K562 (cell line): Measurements from ENCODE around the gene ZCWPW1. TPM values are rescaled to one million over a fixed set of nuclear protein-coding genes. Genes with fewer than 3 reads are reported as not detected.

Experiments used
- ETV6 ChIP-seq, 3 experiments: fragments of 150-350 bp in 1 of 3; sonication (generic) in 1 of 3; formaldehyde crosslinking in 1 of 3; IDR thresholded peaks; 2 replicates each; pipeline versions ENCODE4 v1.6.1 to v1.8.0; 2014 to 2022; ENCODE audit warnings: borderline replicate concordance in 2 of 3, low read depth in 2 of 3, antibody characterized with exemption in 1 of 3, low read length in 1 of 3, mild to moderate bottlenecking in 1 of 3, missing genetic modification reagents in 1 of 3
- GATA2 ChIP-seq: sonication (generic); formaldehyde crosslinking; IDR thresholded peaks from 2 replicates; pipeline ENCODE4 v1.4.0; 2020; ENCODE audit warnings: mild to moderate bottlenecking, missing genetic modification reagents
- HDAC2 ChIP-seq: fragments of 450-650 bp; IDR thresholded peaks from 2 replicates; pipeline ENCODE4 v1.6.1; 2016; ENCODE audit warnings: mild to moderate bottlenecking
- HIVEP1 ChIP-seq: fragments of 250-450 bp; sonication (Bioruptor Pico); IDR thresholded peaks from 2 replicates; pipeline ENCODE4 v1.4.0; 2020; ENCODE audit warnings: mild to moderate bottlenecking
- L3MBTL2 ChIP-seq: fragments of 450-650 bp; IDR thresholded peaks from 2 replicates; pipeline ENCODE4 v1.6.1; 2016; ENCODE audit warnings: mild to moderate bottlenecking, moderate library complexity
- MAZ ChIP-seq, 2 experiments: fragments of 450-650 bp in 1 of 2; sonication (generic) in 1 of 2; formaldehyde crosslinking; IDR thresholded peaks in 1 of 2; conservative IDR thresholded peaks in 1 of 2; 2 replicates each; pipeline versions ENCODE4 v1.4.0 to v1.5.0; 2020; ENCODE audit warnings: mild to moderate bottlenecking in 1 of 2, missing genetic modification reagents in 1 of 2
- MIER1 ChIP-seq: fragments of 450-650 bp; IDR thresholded peaks from 2 replicates; pipeline ENCODE4 v1.6.1; 2016; ENCODE audit warnings: antibody characterized with exemption, mild to moderate bottlenecking, low read depth
- NBN ChIP-seq: fragments of 450-650 bp; IDR thresholded peaks from 2 replicates; pipeline ENCODE4 v1.6.1; 2016; ENCODE audit warnings: low read depth, mild to moderate bottlenecking
- NFIC ChIP-seq: fragments of 450-650 bp; IDR thresholded peaks from 2 replicates; pipeline ENCODE4 v1.6.1; 2017; ENCODE audit warnings: mild to moderate bottlenecking, inconsistent platforms
- PHB2 ChIP-seq: fragments of 450-650 bp; IDR thresholded peaks from 2 replicates; pipeline ENCODE4 v1.6.1; 2017; ENCODE audit warnings: low read depth
- PML ChIP-seq: IDR thresholded peaks from 2 replicates; pipeline ENCODE4 v1.6.1; 2012; ENCODE audit warnings: low read length, inconsistent platforms
- TAF9B ChIP-seq: fragments of 450-650 bp; IDR thresholded peaks from 2 replicates; pipeline ENCODE4 v1.6.1; 2018; ENCODE audit warnings: mild to moderate bottlenecking; ENCODE audit not compliant: partially characterized antibody
- THRB ChIP-seq: fragments of 450-650 bp; formaldehyde crosslinking; conservative IDR thresholded peaks from 2 replicates; pipeline ENCODE4 v1.4.0; 2022; ENCODE audit warnings: mild to moderate bottlenecking, missing genetic modification characterization
- XRCC4 ChIP-seq: IDR thresholded peaks from one replicate; pipeline ENCODE4 v1.6.1; 2011; ENCODE audit not compliant: insufficient read depth, insufficient read length; ENCODE audit errors: extremely low read depth
- ZBTB2 ChIP-seq: fragments of 450-650 bp; IDR thresholded peaks from 2 replicates; pipeline ENCODE4 v1.6.1; 2016; ENCODE audit warnings: antibody characterized with exemption
- ZNF354B ChIP-seq: fragments of 250-450 bp; sonication (Bioruptor Pico); IDR thresholded peaks from 2 replicates; pipeline ENCODE4 v1.4.0; 2020
- ZNF561 ChIP-seq: fragments of 450-650 bp; formaldehyde crosslinking; conservative IDR thresholded peaks from 2 replicates; pipeline ENCODE4 v1.4.0; 2020; ENCODE audit warnings: mild to moderate bottlenecking, moderate library complexity
- polyA plus RNA-seq, 8 experiments: library from polyadenylated mRNA; depleted of rRNA in 4 of 8; stranded (reverse) in 5 of 8; unstranded in 3 of 8; fragments of >200 nt; fragmentation: Nextera tagmentation in 2 of 8; fragmentation: Illumina TruSeq in 1 of 8; extraction: Ambion mirVana in 2 of 8; extraction: Trizol in 1 of 8; gene quantifications; 2 replicates each; pipeline versions ENCODE4 v1.2.1 to v1.2.3, GENCODE V29; 2011 to 2014; ENCODE audit warnings: inconsistent platforms in 1 of 8, missing spikeins in 1 of 8
- total RNA-seq, 7 experiments: library from RNA; depleted of rRNA in 6 of 7; stranded (reverse); fragments of >200 nt in 6 of 7; fragmentation: Illumina TruSeq in 2 of 7; extraction: Trizol in 2 of 7; gene quantifications; 2 replicates each; pipeline versions ENCODE4 v1.2.1 to v1.2.3, GENCODE V29; 2011 to 2021; ENCODE audit warnings: low replicate concordance in 1 of 7
- TF ChIP-seq, protein P1 (sequence below), 3 experiments: fragments of 200-800 bp in 1 of 3; fragments of 250-450 bp in 1 of 3; fragments of 450-650 bp in 1 of 3; sonication (Bioruptor Pico) in 1 of 3; sonication (Bioruptor generic) in 1 of 3; formaldehyde crosslinking in 1 of 3; IDR thresholded peaks; 2 replicates each; pipeline versions ENCODE4 v1.6.1 to v1.8.0; 2016 to 2022; ENCODE audit warnings: mild to moderate bottlenecking in 2 of 3, missing genetic modification characterization in 2 of 3, missing compliant biosample characterization in 1 of 3, moderate library complexity in 1 of 3
- TF ChIP-seq, protein P2 (sequence below): fragments of 450-650 bp; IDR thresholded peaks from 2 replicates; pipeline ENCODE4 v1.6.1; 2016

ZCWPW1 gene
- total and polyA plus RNA-seq, 9 of the 15 experiments (the other 6 are each of a cell fraction or from before 2014, with no cell fraction given) = 0.18 to 1.7 (median 1.2) TPM

DNA sequence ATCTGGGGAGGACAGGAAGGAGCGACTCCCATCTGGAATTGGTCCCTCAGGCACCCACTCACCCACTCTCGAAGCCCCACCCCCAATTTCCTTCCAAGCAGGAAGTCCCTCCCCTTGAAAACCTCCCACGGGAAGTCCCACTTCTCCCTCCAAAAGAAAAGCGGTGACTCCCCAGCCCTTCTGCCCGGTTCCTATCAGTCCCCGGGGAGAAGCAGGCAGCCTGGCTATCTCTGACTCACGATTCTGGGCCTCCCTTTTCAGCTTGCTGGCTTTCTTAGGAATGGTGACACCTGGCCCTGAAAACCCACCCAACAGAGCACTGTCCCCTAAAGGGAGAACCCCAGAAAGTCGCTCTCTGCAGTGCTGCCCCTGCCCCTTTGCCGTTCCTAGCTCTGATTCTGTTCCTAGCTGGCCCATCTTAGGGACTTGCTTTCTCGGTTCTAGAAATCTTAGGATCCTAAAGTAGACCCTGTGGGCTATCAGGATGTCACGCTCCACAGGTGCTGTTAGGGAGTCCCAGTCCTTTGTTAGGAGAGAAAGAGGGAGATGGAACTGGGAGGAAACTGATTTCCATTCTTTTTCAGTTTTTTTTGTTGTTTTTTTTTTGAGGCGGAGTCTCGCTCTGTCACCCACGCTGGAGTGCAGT, 44.5 kb upstream of the ZCWPW1 start (continued):
- TF ChIP-seq HIVEP1 (CRISPR knock-in tag) = peak; percentile 42; the same call in 1 of the 2 replicates
- TF ChIP-seq GATA2 = peak; percentile 65; the same call in 1 of the 2 replicates
- no peak for TF ChIP-seq L3MBTL2
- 0 out of 2 replicates have a peak, but pooled peaks have one; percentile 26 for TF ChIP-seq MIER1
- 0 out of 2 replicates have a peak, but pooled peaks have one; percentile 8 for TF ChIP-seq PHB2
- TF ChIP-seq NFIC = peak; percentile 36; the same call in 1 of the 2 replicates
- 0 out of 2 replicates have a peak, but pooled peaks have one; percentile 51 for TF ChIP-seq HDAC2
- TF ChIP-seq ZNF354B (CRISPR knock-in tag) = no peak
- TF ChIP-seq TAF9B = no peak
- TF ChIP-seq ZNF561 = no peak
- TF ChIP-seq, protein P1, sequence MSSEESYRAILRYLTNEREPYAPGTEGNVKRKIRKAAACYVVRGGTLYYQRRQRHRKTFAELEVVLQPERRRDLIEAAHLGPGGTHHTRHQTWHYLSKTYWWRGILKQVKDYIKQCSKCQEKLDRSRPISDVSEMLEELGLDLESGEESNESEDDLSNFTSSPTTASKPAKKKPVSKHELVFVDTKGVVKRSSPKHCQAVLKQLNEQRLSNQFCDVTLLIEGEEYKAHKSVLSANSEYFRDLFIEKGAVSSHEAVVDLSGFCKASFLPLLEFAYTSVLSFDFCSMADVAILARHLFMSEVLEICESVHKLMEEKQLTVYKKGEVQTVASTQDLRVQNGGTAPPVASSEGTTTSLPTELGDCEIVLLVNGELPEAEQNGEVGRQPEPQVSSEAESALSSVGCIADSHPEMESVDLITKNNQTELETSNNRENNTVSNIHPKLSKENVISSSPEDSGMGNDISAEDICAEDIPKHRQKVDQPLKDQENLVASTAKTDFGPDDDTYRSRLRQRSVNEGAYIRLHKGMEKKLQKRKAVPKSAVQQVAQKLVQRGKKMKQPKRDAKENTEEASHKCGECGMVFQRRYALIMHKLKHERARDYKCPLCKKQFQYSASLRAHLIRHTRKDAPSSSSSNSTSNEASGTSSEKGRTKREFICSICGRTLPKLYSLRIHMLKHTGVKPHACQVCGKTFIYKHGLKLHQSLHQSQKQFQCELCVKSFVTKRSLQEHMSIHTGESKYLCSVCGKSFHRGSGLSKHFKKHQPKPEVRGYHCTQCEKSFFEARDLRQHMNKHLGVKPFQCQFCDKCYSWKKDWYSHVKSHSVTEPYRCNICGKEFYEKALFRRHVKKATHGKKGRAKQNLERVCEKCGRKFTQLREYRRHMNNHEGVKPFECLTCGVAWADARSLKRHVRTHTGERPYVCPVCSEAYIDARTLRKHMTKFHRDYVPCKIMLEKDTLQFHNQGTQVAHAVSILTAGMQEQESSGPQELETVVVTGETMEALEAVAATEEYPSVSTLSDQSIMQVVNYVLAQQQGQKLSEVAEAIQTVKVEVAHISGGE (CRISPR knock-in tag; IDR thresholded peaks at IDR 0.05) = peak in 1 of 3 experiments; percentile 85; a peak in 2 of 6 replicates
- peak; percentile 30; the same call in 1 of the 2 replicates for TF ChIP-seq NBN
- TF ChIP-seq XRCC4 = no peak
- 0 out of 2 replicates have a peak, but pooled peaks have one; percentile 55 for TF ChIP-seq THRB (CRISPR knock-in tag)
- peak in 1 of 2 experiments; percentile 53; a peak in 2 of 4 replicates for TF ChIP-seq ETV6 (IDR thresholded peaks at IDR 0.05; ENCODE audit: borderline replicate concordance in 1 of 2, low read depth in 2 of 2, low read length in 1 of 2)
- no peak for TF ChIP-seq ETV6 (CRISPR knock-in tag; IDR thresholded peaks at IDR 0.05; ENCODE audit: borderline replicate concordance)
- no peak for TF ChIP-seq PML
- 0 out of 2 replicates have a peak, but pooled peaks have one; percentile 40 for TF ChIP-seq ZBTB2
- peak; percentile 26 to 56; a peak in 2 of 4 replicates for TF ChIP-seq MAZ (CRISPR knock-in tag; conservative IDR thresholded peaks at IDR 0.05 in 1 of 2, IDR thresholded peaks at IDR 0.05 in 1 of 2)
- TF ChIP-seq, protein P2, sequence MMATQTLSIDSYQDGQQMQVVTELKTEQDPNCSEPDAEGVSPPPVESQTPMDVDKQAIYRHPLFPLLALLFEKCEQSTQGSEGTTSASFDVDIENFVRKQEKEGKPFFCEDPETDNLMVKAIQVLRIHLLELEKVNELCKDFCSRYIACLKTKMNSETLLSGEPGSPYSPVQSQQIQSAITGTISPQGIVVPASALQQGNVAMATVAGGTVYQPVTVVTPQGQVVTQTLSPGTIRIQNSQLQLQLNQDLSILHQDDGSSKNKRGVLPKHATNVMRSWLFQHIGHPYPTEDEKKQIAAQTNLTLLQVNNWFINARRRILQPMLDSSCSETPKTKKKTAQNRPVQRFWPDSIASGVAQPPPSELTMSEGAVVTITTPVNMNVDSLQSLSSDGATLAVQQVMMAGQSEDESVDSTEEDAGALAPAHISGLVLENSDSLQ = no peak; the same call in 1 of the 2 replicates
